GM12875 (cell line): Measurements from ENCODE around the gene AGFG1.

Source experiments
- H3K4me3 ChIP-seq: one replicate; pipeline ENCODE4 v1.5.1; 2011; ENCODE audit warnings: low read depth, low read length, control low read depth
- CTCF ChIP-seq: IDR thresholded peaks from 2 replicates; pipeline ENCODE4 v1.5.1; 2011; ENCODE audit warnings: low read depth, mild to moderate bottlenecking, control low read depth, inconsistent platforms, low read length, moderate library complexity, borderline replicate concordance; ENCODE audit not compliant: insufficient read depth

The AGFG1 gene

GRCh38 chr2:227471924-227472264, at the start of gene AGFG1:
Gene AGFG1 (plus strand): TSS chr2:227472156. CDS start chr2:227472422, 266 bp downstream.
- H3K4me3 ChIP-seq = peak within 1 kb of the TSS; percentile 70
- TF ChIP-seq CTCF = peak; percentile 98

GRCh38 chr2:227423656-227424499, 48.1 kb upstream of the AGFG1 start:
- H3K4me3 ChIP-seq = no peak overlapping the region
- no peak for TF ChIP-seq CTCF

- no peak for TF ChIP-seq CTCF
- H3K4me3 ChIP-seq = no peak overlapping the region
Measured at GRCh38 chr2:227428731-227429285, 43.1 kb upstream of the AGFG1 start.

GRCh38 chr2:227430639-227431038, 41.3 kb upstream of the AGFG1 start:
- H3K4me3 ChIP-seq = no peak overlapping the region
- no peak for TF ChIP-seq CTCF

- TF ChIP-seq CTCF = no peak
- no peak overlapping the region for H3K4me3 ChIP-seq
Measured at GRCh38 chr2:227433171-227433570, 38.8 kb upstream of the AGFG1 start.

GRCh38 chr2:227436436-227437174, 35.4 kb upstream of the AGFG1 start:
- no peak overlapping the region for H3K4me3 ChIP-seq
- no peak for TF ChIP-seq CTCF
